Endothelial cell (in vitro differentiated cells): ENCODE results near the gene CDKN3. TPM values are rescaled to one million over a fixed set of nuclear protein-coding genes. Genes with fewer than 3 reads are reported as not detected.
"Not testable (repeated sequence)": the region's sequence is repeated elsewhere in the genome, so short reads cannot be mapped to it uniquely, and the experiment has no call there.

Source experiments
- DNase-seq: peaks from one replicate; pipeline ENCODE4 v3.0.0; 2021; ENCODE audit warnings: low spot score
- H3K27ac Mint-ChIP-seq: one replicate; pipeline ENCODE4 v1.8.0; 2021; ENCODE audit warnings: mixed read lengths, inconsistent platforms; ENCODE audit not compliant: unreplicated experiment
- H3K27me3 Mint-ChIP-seq: one replicate; pipeline ENCODE4 v1.8.0; 2021; ENCODE audit warnings: mild to moderate bottlenecking, moderate library complexity, mixed read lengths, inconsistent platforms; ENCODE audit not compliant: unreplicated experiment
- H3K36me3 Mint-ChIP-seq: one replicate; pipeline ENCODE4 v1.8.0; 2021; ENCODE audit warnings: mild to moderate bottlenecking, low read depth, mixed read lengths, inconsistent platforms; ENCODE audit not compliant: unreplicated experiment
- H3K4me1 Mint-ChIP-seq: one replicate; pipeline ENCODE4 v1.8.0; 2021; ENCODE audit warnings: mild to moderate bottlenecking, mixed read lengths, inconsistent platforms; ENCODE audit not compliant: unreplicated experiment
- H3K4me3 Mint-ChIP-seq: one replicate; pipeline ENCODE4 v1.8.0; 2021; ENCODE audit warnings: mild to moderate bottlenecking, mixed read lengths, inconsistent platforms; ENCODE audit not compliant: unreplicated experiment
- H3K9me3 Mint-ChIP-seq: one replicate; pipeline ENCODE4 v1.8.0; 2021; ENCODE audit warnings: mixed read lengths, inconsistent platforms; ENCODE audit not compliant: unreplicated experiment
- total RNA-seq: library from RNA; stranded (reverse); fragmentation: NEBNext Ultra II Directional; extraction: Animal tissue kit (Norgen Biotek cat#: 25700); gene quantifications from one replicate; pipeline ENCODE4 v1.2.1, GENCODE V29; 2021; ENCODE audit not compliant: unreplicated experiment
- TF ChIP-seq, protein P1 (sequence below): fragments of 200-600 bp; sonication (generic); IDR thresholded peaks from one replicate; pipeline ENCODE4 v1.5.0; 2021; ENCODE audit warnings: antibody characterized with exemption; ENCODE audit not compliant: unreplicated experiment

Gene CDKN3
- total RNA-seq, 1 donor from 2014 or later, result 12.2 TPM

DNA sequence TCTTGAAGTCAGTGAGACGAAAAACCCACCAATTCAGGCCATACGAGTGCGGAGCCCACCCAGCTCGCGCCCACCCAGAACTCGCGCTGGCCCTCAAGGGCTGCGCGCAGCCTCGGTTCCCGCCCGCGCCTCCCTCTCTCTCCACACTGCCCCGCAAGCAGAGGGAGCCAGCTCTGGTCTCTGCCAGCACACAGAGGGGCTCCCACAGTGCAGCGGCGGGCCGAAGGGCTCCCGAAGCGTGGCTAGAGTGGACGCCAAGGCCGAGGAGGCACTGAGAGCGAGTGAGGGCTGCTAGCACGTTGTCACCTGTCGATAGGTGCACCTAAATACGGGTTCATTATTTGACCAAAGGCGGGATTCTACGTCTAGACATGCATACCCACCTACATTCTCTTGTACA is 2.2 kb upstream of the CDKN3 start:
- no peak overlapping the region for H3K4me3 Mint-ChIP-seq
- no peaks in the 10 kb centered on the region for H3K36me3 Mint-ChIP-seq
- peaks cover 8% of the 10 kb centered on the region for H3K4me1 Mint-ChIP-seq
- no peaks in the 10 kb centered on the region for H3K9me3 Mint-ChIP-seq
- H3K27ac Mint-ChIP-seq, result no peak overlapping the region
- peaks cover 6% of the 10 kb centered on the region for H3K27me3 Mint-ChIP-seq
- TF ChIP-seq, protein P1, sequence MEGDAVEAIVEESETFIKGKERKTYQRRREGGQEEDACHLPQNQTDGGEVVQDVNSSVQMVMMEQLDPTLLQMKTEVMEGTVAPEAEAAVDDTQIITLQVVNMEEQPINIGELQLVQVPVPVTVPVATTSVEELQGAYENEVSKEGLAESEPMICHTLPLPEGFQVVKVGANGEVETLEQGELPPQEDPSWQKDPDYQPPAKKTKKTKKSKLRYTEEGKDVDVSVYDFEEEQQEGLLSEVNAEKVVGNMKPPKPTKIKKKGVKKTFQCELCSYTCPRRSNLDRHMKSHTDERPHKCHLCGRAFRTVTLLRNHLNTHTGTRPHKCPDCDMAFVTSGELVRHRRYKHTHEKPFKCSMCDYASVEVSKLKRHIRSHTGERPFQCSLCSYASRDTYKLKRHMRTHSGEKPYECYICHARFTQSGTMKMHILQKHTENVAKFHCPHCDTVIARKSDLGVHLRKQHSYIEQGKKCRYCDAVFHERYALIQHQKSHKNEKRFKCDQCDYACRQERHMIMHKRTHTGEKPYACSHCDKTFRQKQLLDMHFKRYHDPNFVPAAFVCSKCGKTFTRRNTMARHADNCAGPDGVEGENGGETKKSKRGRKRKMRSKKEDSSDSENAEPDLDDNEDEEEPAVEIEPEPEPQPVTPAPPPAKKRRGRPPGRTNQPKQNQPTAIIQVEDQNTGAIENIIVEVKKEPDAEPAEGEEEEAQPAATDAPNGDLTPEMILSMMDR, result no peak
- DNase-seq, result no peak

DNA sequence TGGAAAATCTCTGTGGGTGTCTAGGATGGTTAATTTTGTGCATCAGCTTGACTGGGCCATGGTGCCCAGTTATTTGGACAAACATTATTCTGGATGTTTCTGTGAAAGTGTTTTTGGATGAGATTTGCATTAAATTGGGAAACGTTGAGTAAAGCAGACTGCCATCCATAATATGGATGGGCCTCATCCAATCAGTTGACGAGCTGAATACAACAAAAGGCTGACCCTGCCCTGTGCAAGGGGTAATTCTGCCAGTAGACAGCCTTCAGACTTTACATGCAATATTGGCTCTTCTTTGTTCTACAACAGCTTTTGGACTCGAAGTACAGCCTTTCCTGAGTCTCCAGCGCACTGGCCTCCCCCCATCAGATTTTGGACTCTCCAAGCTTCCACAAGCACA is 1.5 kb upstream of the CDKN3 start:
- peaks cover 8% of the 10 kb centered on the region for H3K4me1 Mint-ChIP-seq
- H3K36me3 Mint-ChIP-seq, result no peaks in the 10 kb centered on the region
- DNase-seq, result no peak
- H3K9me3 Mint-ChIP-seq, result no peaks in the 10 kb centered on the region
- H3K27me3 Mint-ChIP-seq, result peaks cover 6% of the 10 kb centered on the region
- H3K27ac Mint-ChIP-seq, result no peak overlapping the region
- TF ChIP-seq, protein P1, result no peak
- no peak overlapping the region for H3K4me3 Mint-ChIP-seq

DNA sequence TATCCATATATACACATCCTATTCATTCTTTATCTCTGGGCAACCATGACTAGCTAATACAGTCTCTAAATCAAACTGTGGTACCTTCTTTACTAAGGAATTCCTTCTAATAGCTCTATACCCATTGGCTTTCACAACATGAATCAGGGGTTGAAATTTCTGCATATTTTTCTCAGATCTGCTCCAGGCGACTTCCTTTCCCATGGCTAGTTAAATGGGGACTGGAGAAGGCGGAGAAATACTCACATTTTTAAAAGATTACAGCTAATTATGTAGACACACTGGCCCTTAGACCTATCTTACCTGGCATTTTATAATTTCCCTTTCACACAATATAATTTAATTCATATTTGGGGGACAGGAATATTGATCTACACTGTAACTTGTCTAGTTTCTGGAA is 1.1 kb upstream of the CDKN3 start:
- TF ChIP-seq, protein P1, result no peak
- H3K4me3 Mint-ChIP-seq, result no peak overlapping the region
- H3K27me3 Mint-ChIP-seq, result peaks cover 6% of the 10 kb centered on the region
- no peaks in the 10 kb centered on the region for H3K36me3 Mint-ChIP-seq
- H3K9me3 Mint-ChIP-seq, result no peaks in the 10 kb centered on the region
- no peak for DNase-seq
- H3K4me1 Mint-ChIP-seq, result peaks cover 8% of the 10 kb centered on the region
- no peak overlapping the region for H3K27ac Mint-ChIP-seq

DNA sequence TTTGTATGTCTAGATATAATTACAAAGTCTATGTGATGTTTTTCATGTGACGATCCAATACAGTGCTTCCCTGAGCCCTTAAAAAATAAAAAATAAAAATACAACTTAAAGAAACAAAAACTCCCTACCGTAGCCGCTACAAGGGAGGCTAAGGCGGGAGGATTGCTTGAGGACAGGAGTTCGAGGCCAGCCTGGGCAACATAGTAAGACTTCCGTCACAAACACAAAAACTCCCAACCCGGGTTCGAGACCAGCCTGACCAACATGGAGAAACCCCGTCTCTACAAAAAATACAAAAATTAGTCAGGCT is 669 bp upstream of the CDKN3 start:
- Mint-ChIP-seq H3K4me1 (peaks cover 6% of the 10 kb centered on the region), H3K27ac (peak overlapping the region; percentile 30), H3K27me3 (peaks cover 6% of the 10 kb centered on the region), H3K4me3 (peak overlapping the region; percentile 87), H3K36me3 (no peaks in the 10 kb centered on the region), H3K9me3 (no peaks in the 10 kb centered on the region)
- DNase-seq, result no peak
- TF ChIP-seq, protein P1, result no peak

DNA sequence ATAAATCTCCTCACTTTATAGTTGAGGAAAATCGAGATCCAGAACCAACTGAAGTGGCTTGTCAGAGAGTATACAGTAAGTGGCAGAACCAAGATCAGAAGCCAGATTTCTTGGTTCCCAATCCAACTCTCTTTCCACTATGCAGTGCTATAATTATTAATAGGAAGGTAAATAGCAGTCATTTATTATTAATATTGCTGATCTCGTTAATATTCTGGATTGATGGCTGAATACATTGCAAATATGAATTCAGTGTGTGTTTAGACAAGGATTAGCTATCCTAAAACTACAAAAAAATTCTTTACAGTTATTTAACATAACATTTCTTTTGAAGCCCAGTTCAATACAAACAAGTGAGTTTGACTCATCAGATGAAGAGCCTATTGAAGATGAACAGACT is 2.8 kb downstream of the CDKN3 start:
- H3K9me3 Mint-ChIP-seq, result no peaks in the 10 kb centered on the region
- H3K27ac Mint-ChIP-seq, result no peak overlapping the region
- no peak overlapping the region for H3K4me3 Mint-ChIP-seq
- H3K36me3 Mint-ChIP-seq, result peaks cover 8% of the 10 kb centered on the region
- peaks cover 5% of the 10 kb centered on the region for H3K27me3 Mint-ChIP-seq
- peaks cover 5% of the 10 kb centered on the region for H3K4me1 Mint-ChIP-seq
- no peak for DNase-seq
- TF ChIP-seq, protein P1, result no peak

DNA sequence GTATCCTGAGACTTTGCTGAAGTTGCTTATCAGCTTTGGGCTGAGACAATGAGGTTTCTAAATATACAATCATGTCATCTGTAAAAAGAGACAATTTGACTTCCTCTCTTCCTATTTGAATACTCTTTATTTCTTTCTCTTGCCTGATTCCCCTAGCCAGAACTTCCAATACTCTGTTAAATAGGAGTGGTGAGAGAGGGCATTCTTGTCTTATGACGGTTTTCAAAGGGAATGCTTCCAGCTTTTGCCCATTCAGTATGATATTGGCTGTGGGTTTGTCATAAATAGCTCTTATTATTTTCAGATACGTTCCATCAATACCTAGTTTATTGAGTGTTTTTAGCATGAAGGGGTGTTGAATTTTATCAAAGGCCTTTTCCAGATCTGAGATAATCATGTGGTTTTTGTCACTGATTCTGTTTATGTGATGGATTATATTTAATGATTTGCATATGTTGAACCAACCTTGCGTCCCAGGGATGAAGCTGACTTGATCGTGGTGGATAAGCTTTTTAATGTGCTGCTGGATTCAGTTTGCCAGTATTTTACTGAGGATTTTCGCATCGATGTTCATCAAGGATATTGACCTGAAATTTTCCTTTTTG is 6.7 kb downstream of the CDKN3 start:
- H3K27ac Mint-ChIP-seq, DNase-seq, H3K9me3 Mint-ChIP-seq, H3K4me1 Mint-ChIP-seq, H3K27me3 Mint-ChIP-seq, H3K4me3 Mint-ChIP-seq: not testable (repeated sequence)
- H3K36me3 Mint-ChIP-seq, result peaks cover 23% of the 10 kb centered on the region
